Measurements from ENCODE around the gene SHISA7.

Gene SHISA7

DNA sequence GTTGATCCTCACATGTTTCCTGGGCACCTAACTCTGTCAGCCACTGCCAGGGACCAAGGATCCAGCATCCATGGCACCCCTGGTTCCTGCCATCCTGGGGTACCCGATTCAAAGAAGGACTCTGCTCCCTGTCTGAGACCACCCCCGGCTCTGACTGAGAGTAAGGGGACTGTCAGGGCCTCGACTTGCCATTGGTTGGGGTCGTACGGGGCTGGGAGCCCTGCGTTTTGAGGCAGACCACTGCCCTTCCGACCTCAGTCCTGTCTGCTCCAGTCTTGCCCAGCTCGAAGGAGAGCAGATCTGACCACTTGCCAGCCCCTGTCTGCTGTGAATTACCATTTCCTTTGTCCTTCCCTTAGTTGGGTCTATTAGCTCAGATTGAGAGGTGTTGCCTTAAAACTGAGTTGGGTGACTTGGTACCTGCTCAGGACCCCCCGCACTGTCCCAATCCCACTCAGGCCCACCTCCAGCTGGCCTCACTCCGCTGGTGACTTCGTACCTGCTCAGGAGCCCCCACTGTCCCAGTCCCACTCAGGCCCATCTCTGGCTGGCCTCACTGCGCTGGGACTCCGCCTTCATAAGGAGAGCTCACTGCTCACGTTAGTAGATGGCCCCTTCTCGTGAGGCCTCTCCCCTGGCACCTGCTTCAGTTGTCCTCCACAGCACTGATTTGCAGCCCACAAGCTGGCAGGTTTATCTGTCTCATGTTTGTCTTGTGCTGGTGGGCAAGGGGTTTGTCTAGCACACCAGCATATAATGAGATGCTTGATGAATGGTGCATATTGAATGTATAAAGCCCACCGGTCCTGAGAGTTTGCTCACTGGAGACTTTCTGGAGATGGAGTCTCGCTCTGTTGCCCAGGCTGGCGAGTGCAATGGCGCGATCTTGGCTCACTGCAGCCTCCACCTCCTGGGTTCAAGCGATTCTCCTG lies 53.4 kb downstream of the SHISA7 start:
- TF ChIP-seq, protein P1, sequence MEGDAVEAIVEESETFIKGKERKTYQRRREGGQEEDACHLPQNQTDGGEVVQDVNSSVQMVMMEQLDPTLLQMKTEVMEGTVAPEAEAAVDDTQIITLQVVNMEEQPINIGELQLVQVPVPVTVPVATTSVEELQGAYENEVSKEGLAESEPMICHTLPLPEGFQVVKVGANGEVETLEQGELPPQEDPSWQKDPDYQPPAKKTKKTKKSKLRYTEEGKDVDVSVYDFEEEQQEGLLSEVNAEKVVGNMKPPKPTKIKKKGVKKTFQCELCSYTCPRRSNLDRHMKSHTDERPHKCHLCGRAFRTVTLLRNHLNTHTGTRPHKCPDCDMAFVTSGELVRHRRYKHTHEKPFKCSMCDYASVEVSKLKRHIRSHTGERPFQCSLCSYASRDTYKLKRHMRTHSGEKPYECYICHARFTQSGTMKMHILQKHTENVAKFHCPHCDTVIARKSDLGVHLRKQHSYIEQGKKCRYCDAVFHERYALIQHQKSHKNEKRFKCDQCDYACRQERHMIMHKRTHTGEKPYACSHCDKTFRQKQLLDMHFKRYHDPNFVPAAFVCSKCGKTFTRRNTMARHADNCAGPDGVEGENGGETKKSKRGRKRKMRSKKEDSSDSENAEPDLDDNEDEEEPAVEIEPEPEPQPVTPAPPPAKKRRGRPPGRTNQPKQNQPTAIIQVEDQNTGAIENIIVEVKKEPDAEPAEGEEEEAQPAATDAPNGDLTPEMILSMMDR (conservative IDR thresholded peaks at IDR 0.05; ENCODE audit: low read length) = no peak
- DNase-seq (ENCODE audit: low read depth) = no peak
- no peak overlapping the region for H3K4me3 ChIP-seq (ENCODE audit: low read length)

DNA sequence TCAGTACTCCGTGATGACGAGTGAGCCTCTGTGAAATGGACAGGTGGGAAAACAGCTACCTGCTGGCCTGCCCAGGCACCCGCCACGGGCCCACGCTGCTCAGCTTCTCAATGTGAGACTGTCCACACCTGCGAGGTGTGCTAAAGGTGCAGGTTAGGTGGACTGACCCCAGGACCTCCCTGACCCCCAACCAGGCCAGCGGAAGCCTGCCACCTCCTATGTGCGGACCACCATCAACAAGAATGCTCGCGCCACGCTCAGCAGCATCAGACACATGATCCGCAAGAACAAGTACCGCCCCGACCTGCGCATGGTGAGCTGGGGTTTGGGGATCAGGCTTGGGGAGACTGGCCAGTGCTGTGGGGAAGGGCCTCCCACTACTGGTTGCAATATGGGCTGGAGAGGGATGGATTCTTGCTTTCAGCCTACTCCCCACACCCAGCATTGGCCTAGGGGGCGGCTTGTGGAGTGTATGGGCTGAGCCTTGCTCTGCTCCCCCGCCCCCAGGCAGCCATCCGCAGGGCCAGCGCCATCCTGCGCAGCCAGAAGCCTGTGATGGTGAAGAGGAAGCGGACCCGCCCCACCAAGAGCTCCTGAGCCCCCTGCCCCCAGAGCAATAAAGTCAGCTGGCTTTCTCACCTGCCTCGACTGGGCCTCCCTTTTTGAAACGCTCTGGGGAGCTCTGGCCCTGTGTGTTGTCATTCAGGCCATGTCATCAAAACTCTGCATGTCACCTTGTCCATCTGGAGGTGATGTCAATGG lies 55.2 kb downstream of the SHISA7 start:
- no peak for DNase-seq (ENCODE audit: low read depth)
- TF ChIP-seq, protein P1 (conservative IDR thresholded peaks at IDR 0.05; ENCODE audit: low read length) = no peak
- H3K4me3 ChIP-seq (ENCODE audit: low read length) = peak overlapping the region; percentile 98

DNA sequence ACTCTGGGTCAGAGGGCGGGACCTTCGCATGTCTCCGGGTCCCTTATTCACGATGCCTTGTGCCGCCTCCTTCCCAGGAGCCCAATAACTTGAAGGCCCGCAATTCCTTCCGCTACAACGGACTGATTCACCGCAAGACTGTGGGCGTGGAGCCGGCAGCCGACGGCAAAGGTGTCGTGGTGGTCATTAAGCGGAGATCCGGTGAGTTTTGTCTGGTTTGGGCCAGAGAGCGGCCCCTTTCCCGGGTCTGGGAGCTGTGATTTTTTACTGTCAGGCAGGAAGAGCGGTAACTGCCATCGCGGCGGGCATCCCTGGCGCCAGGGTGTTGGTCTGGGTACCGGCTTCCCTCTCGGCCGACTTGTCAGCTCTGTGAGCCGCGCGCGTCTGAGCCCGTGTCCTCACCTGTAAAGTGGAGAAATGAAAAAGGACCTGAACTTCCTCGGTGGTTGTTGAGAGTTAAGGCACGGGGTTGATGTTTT lies 56.6 kb downstream of the SHISA7 start:
- TF ChIP-seq, protein P1 (conservative IDR thresholded peaks at IDR 0.05; ENCODE audit: low read length) = no peak
- peak overlapping the region; percentile 98 for H3K4me3 ChIP-seq (ENCODE audit: low read length)
- DNase-seq (ENCODE audit: low read depth) = no peak

DNA sequence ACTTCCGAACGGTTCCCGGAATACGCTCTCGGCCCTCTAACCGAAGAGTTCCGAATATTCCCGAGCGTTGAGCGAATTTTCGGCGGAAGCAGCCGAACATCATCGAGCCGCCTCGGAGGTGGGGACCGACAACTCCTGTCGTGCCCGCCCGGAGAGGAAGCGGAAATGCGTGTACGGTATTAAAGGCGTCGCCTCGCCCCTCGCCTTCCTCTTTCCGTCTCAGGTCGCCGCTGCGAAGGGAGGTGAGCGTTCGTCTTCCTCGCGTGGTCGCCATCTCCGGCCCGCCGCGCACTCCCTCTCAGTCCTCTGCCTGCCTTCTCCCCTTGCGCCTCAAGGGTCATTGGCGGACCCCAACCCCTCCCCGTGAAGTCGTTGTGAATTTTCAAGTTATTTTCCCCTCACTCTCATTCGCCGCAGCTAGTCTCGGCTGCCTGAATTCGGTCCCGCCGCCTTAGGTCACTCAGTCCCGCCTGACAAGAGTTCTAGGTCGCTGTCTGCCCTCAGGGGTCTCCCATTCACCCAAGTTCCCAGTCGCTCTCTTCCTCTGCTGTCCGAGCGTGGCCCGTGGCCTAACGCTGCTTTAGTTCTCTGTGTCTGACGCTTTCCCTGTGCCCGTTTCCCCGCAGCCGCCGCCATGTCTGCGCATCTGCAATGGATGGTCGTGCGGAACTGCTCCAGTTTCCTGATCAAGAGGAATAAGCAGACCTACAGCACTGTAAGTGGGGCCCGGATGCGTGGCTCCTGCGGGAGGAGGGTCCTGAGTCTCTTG lies 57.2 kb downstream of the SHISA7 start, which contains the start of gene RPL28:
RPL28 (plus strand) TSS at position 209 of the 769 bp plus-strand sequence; CDS start at position 635, 426 bp downstream.
- H3K4me3 ChIP-seq (ENCODE audit: low read length) = peak within 1 kb of the TSS; percentile 98
- TF ChIP-seq, protein P1 (conservative IDR thresholded peaks at IDR 0.05; ENCODE audit: low read length) = no peak
- DNase-seq (ENCODE audit: low read depth) = peak; percentile 96

DNA sequence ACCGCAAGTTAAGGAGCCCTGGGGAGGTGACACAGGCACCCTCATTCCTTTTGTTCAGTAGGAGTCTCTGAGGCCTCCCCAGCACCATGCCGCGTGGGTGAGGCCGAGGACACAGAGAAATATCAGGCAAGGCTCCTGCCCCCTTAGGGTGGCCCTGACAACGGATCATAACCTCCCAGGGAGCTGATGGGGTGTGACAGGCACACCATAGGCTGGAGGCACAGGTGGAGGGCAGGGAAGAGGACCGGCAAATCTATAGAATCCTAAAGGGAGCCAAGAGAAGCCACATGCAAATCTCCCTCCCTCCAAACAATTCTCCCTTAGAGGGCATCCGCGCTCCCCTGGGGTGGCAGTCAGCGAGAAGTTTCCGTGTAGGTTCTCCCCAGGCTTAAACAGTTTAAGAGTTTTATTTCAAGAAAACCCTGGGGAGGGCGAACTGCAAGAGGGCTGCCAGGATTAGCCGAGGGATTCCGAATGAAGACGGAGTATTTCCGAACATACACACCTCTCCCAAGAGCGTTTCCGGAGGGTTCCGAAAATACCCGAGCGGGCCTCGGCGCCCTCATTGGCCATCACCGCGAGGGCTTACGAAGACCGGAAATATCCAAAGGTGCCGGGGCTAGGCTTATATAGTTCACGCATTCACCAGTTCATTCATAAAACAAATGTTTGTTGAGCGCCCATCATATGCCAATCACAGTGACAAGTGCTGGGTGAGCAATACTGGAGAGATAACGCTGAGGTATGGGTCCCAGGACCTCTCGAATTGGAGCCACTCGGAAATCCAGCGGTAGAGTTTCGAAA lies 58.0 kb downstream of the SHISA7 start:
- DNase-seq (ENCODE audit: low read depth) = peak; percentile 93
- TF ChIP-seq, protein P1 (conservative IDR thresholded peaks at IDR 0.05; ENCODE audit: low read length) = no peak
- H3K4me3 ChIP-seq (ENCODE audit: low read length) = peak overlapping the region; percentile 60
